SK-N-SH (cell line): ENCODE data around the gene TBC1D16. TPM values are rescaled to one million over a fixed set of nuclear protein-coding genes. Genes with fewer than 3 reads are reported as not detected.

ENCODE experiments used
- CTCF ChIA-PET: fragments of 300-600, 350-600 bp; formaldehyde crosslinking; extraction: SDS; loops from one replicate; lab custom pipeline; 2021; lab: Yijun Ruan, JAX
- POLR2A ChIA-PET: fragments of 350-600 bp; sonication (Branson Sonifier 250); formaldehyde crosslinking; extraction: SDS; loops from one replicate; lab custom pipeline; 2020; ENCODE audit warnings: antibody characterized with exemption, inconsistent platforms; lab: Yijun Ruan, JAX
- DNase-seq: peaks from one replicate; pipeline ENCODE4 v3.0.0; 2012
- H2AFZ ChIP-seq: fragments of 200-600 bp; sonication (generic); 2 replicates; pipeline ENCODE4 v1.8.1; 2016; ENCODE audit warnings: antibody characterized with exemption, mild to moderate bottlenecking, low read depth
- H3F3A ChIP-seq: fragments of 200-600 bp; sonication (generic); replicated peaks from 2 replicates; pipeline ENCODE3; 2016; ENCODE audit warnings: antibody characterized with exemption, mild to moderate bottlenecking; ENCODE audit not compliant: insufficient read depth
- H3K27ac ChIP-seq, 2 experiments: fragments of 200-500 bp in 1 of 2; fragments of 200-600 bp in 1 of 2; sonication (Bioruptor generic) in 1 of 2; sonication (generic), shearing (Covaris generic) in 1 of 2; 2 replicates each; pipeline versions ENCODE4 v1.5.1 to v1.6.1; 2014 to 2016; ENCODE audit warnings: low read depth in 2 of 2, inconsistent platforms in 1 of 2, low read length in 1 of 2, mild to moderate bottlenecking in 1 of 2, mixed read lengths in 1 of 2
- H3K27me3 ChIP-seq: fragments of 200-600 bp; sonication (generic), shearing (Covaris generic); 2 replicates; pipeline ENCODE4 v1.6.1; 2016; ENCODE audit warnings: mixed run types; ENCODE audit not compliant: insufficient read depth
- H3K36me3 ChIP-seq, 2 experiments: fragments of 200-500 bp in 1 of 2; fragments of 200-600 bp in 1 of 2; sonication (Bioruptor generic) in 1 of 2; sonication (generic) in 1 of 2; replicated peaks in 1 of 2; 2 replicates each; pipeline versions ENCODE3 to v1.5.1; 2014 to 2016; ENCODE audit warnings: low read length in 1 of 2, mild to moderate bottlenecking in 1 of 2; ENCODE audit not compliant: insufficient read depth in 2 of 2, control insufficient read depth in 1 of 2
- H3K4me1 ChIP-seq, 2 experiments: fragments of 200-500 bp in 1 of 2; fragments of 200-600 bp in 1 of 2; sonication (Bioruptor generic) in 1 of 2; sonication (generic), shearing (Covaris generic) in 1 of 2; 2 replicates each; pipeline versions ENCODE4 v1.5.1 to v1.6.1; 2014 to 2016; ENCODE audit warnings: low read depth in 1 of 2, low read length in 1 of 2, mixed run types in 1 of 2; ENCODE audit not compliant: insufficient read depth in 2 of 2, control insufficient read depth in 1 of 2
- H3K4me2 ChIP-seq: fragments of 200-600 bp; sonication (generic), shearing (Covaris generic); 2 replicates; pipeline ENCODE4 v1.6.1; 2017; ENCODE audit warnings: mixed run types
- H3K4me3 ChIP-seq, 2 experiments: fragments of 200-500 bp in 1 of 2; fragments of 200-600 bp in 1 of 2; sonication (Bioruptor generic) in 1 of 2; sonication (generic), shearing (Covaris generic) in 1 of 2; 2 replicates each; pipeline versions ENCODE4 v1.5.1 to v1.8.1; 2014 to 2016; ENCODE audit warnings: low read depth in 2 of 2, inconsistent platforms in 1 of 2, low read length in 1 of 2, mild to moderate bottlenecking in 1 of 2, mixed read lengths in 1 of 2, moderate library complexity in 1 of 2
- H3K79me2 ChIP-seq: fragments of 200-600 bp; sonication (generic); 2 replicates; pipeline ENCODE4 v1.8.1; 2017; ENCODE audit warnings: mild to moderate bottlenecking; ENCODE audit not compliant: insufficient read depth
- H3K9ac ChIP-seq: fragments of 200-600 bp; sonication (generic); 2 replicates; pipeline ENCODE4 v1.6.1; 2017; ENCODE audit warnings: mixed run types
- H3K9me2 ChIP-seq: fragments of 200-600 bp; sonication (generic); 2 replicates; pipeline ENCODE4 v1.6.1; 2017; ENCODE audit warnings: mixed run types
- H3K9me3 ChIP-seq: fragments of 200-600 bp; sonication (generic); 2 replicates; pipeline ENCODE4 v1.6.1; 2017; ENCODE audit warnings: mixed run types, mild to moderate bottlenecking, moderate library complexity
- H4K20me1 ChIP-seq: fragments of 200-600 bp; sonication (generic); 2 replicates; pipeline ENCODE4 v1.6.1; 2017; ENCODE audit warnings: mild to moderate bottlenecking, mixed run types; ENCODE audit not compliant: insufficient read depth
- CHD2 ChIP-seq: fragments of 150-350 bp; IDR thresholded peaks from 2 replicates; pipeline ENCODE4 v1.6.1; 2018; ENCODE audit warnings: low read length; ENCODE audit not compliant: partially characterized antibody
- FOSL2 ChIP-seq: IDR thresholded peaks from 2 replicates; pipeline ENCODE4 v1.4.0; 2012; ENCODE audit warnings: low read depth, mild to moderate bottlenecking, moderate library complexity, borderline replicate concordance
- FOXM1 ChIP-seq: IDR thresholded peaks from 2 replicates; pipeline ENCODE4 v1.4.0; 2012; ENCODE audit warnings: low read depth, mild to moderate bottlenecking
- GATA2 ChIP-seq: sonication (generic); formaldehyde crosslinking; IDR thresholded peaks from 2 replicates; pipeline ENCODE4 v1.5.0; 2020; ENCODE audit warnings: mild to moderate bottlenecking, missing genetic modification reagents
- IRF3 ChIP-seq: fragments of 150-350 bp; IDR thresholded peaks from 2 replicates; pipeline ENCODE4 v1.6.1; 2016; ENCODE audit warnings: mild to moderate bottlenecking, low read depth, low read length
- MEF2A ChIP-seq: IDR thresholded peaks from 2 replicates; pipeline ENCODE4 v1.4.0; 2012; ENCODE audit warnings: low read depth, borderline replicate concordance
- POLR2AphosphoS5 ChIP-seq: IDR thresholded peaks from 2 replicates; pipeline ENCODE4 v1.6.1; 2012; ENCODE audit warnings: low read depth, low read length
- RAD21 ChIP-seq: IDR thresholded peaks from 2 replicates; pipeline ENCODE4 v1.6.1; 2012; ENCODE audit warnings: mild to moderate bottlenecking, low read length
- RCOR1 ChIP-seq: fragments of 150-350 bp; IDR thresholded peaks from 2 replicates; pipeline ENCODE4 v1.6.1; 2017; ENCODE audit warnings: antibody characterized with exemption, low read length
- REST ChIP-seq: IDR thresholded peaks from 2 replicates; pipeline ENCODE4 v1.6.1; 2012; ENCODE audit warnings: mild to moderate bottlenecking, low read depth, low read length, moderate library complexity
- RFX5 ChIP-seq: IDR thresholded peaks from 2 replicates; pipeline ENCODE4 v1.6.1; 2012; ENCODE audit warnings: mild to moderate bottlenecking, improper control_type of control experiment, low read length
- SMC3 ChIP-seq: IDR thresholded peaks from 2 replicates; pipeline ENCODE4 v1.6.1; 2012; ENCODE audit warnings: low read depth, low read length, improper control_type of control experiment
- TAF1 ChIP-seq: IDR thresholded peaks from 2 replicates; pipeline ENCODE4 v1.6.1; 2012; ENCODE audit warnings: low read depth, mild to moderate bottlenecking, low read length, moderate library complexity, borderline replicate concordance
- USF1 ChIP-seq: IDR thresholded peaks from 2 replicates; pipeline ENCODE4 v1.4.0; 2012; ENCODE audit warnings: low read depth, borderline replicate concordance
- USF2 ChIP-seq: fragments of 150-350 bp; IDR thresholded peaks from 2 replicates; pipeline ENCODE4 v1.6.1; 2017; ENCODE audit warnings: antibody characterized with exemption, low read length, low read depth, borderline replicate concordance
- WGBS: methylation state at CpG from one replicate; pipeline ENCODE4 v1.1.6; 2017; ENCODE audit warnings: low lambda C conversion rate; 5-methylcytosine and 5-hydroxymethylcytosine counted together
- polyA plus RNA-seq, 3 experiments: library from polyadenylated mRNA; depleted of rRNA; stranded (reverse); fragments of >200 nt; gene quantifications; 2 replicates each; pipeline ENCODE4 v1.2.3, GENCODE V29; 2012

The TBC1D16 gene
- polyA plus RNA-seq, 1 of the 3 experiments (the other 2 are of a cell fraction), result 14.5 TPM

- no peaks in the 10 kb centered on the region for H3K79me2 ChIP-seq
- peaks cover 0 to 62% of the 10 kb centered on the region in 2 experiments for H3K36me3 ChIP-seq
- H2AFZ ChIP-seq, result no peak overlapping the region
- H4K20me1 ChIP-seq, result no peaks in the 10 kb centered on the region
- ChIA-PET POLR2A (no interaction called here), CTCF (interaction anchor here (0.9 to 1.0 kb wide), 3 partner anchors 21 to 100 kb away, joined by 3 to 4 read pairs (median 4); no protein-coding TSS in a partner anchor)
- H3F3A ChIP-seq, result no peaks in the 10 kb centered on the region
- peaks cover 12 to 13% of the 10 kb centered on the region in 2 experiments; a peak in 2 of 4 replicates for H3K4me1 ChIP-seq
- H3K9me3 ChIP-seq, result no peaks in the 10 kb centered on the region
- TF ChIP-seq FOSL2, result no peak
- TF ChIP-seq SMC3, result no peak
- no peak for TF ChIP-seq FOXM1
- no peak for TF ChIP-seq RFX5
- TF ChIP-seq POLR2AphosphoS5, result no peak
- TF ChIP-seq RAD21, result no peak
- H3K9ac ChIP-seq, result no peak overlapping the region
- H3K27ac ChIP-seq, result no peak overlapping the region
- no peak overlapping the region for H3K4me2 ChIP-seq
- H3K9me2 ChIP-seq, result no peaks in the 10 kb centered on the region
- 98% methylated on average over 31 of the region's 31 CpGs for WGBS
- no peak for DNase-seq
- no peak overlapping the region for H3K4me3 ChIP-seq
- no peaks in the 10 kb centered on the region for H3K27me3 ChIP-seq
Measured at GRCh38 chr17:79940459-79941087, 95.1 kb downstream of the TBC1D16 start.

GRCh38 chr17:79939755-79940458 lies 95.8 kb downstream of the TBC1D16 start:
- Histone ChIP-seq H3K9ac (no peak overlapping the region), H3K4me3 (no peak overlapping the region), H3F3A (no peaks in the 10 kb centered on the region), H3K27ac (no peak overlapping the region), H3K79me2 (no peaks in the 10 kb centered on the region), H3K27me3 (no peaks in the 10 kb centered on the region), H3K36me3 (peaks cover 0 to 55% of the 10 kb centered on the region in 2 experiments), H3K4me2 (no peak overlapping the region), H4K20me1 (no peaks in the 10 kb centered on the region), H3K9me3 (no peaks in the 10 kb centered on the region), H3K9me2 (no peaks in the 10 kb centered on the region), H2AFZ (no peak overlapping the region), H3K4me1 (peaks cover 13 to 14% of the 10 kb centered on the region in 2 experiments; a peak in 2 of 4 replicates)
- 92% methylated on average over 25 of the region's 25 CpGs for WGBS
- TF ChIP-seq RAD21, result no peak
- TF ChIP-seq CHD2, result no peak
- TF ChIP-seq MEF2A, result no peak
- TF ChIP-seq IRF3, result no peak
- TF ChIP-seq REST, result no peak
- TF ChIP-seq SMC3, result no peak
- TF ChIP-seq RFX5, result no peak
- no peak for TF ChIP-seq RCOR1
- TF ChIP-seq GATA2 (CRISPR knock-in tag), result no peak
- TF ChIP-seq USF2, result no peak
- TF ChIP-seq FOSL2, result no peak
- TF ChIP-seq POLR2AphosphoS5, result no peak
- no peak for TF ChIP-seq TAF1
- TF ChIP-seq USF1, result no peak
- ChIA-PET CTCF (interaction anchor here (0.9 to 1.0 kb wide), 2 partner anchors 20 to 46 kb away, joined by 4 read pairs; no protein-coding TSS in a partner anchor), POLR2A (no interaction called here)
- no peak for DNase-seq
